Stimulated activated CD4-positive, alpha-beta T cell treated with anti-CD3 and anti-CD28 coated beads, Interleukin-2, amount 100 ng/mL, for 4 hours (primary cell): ENCODE results near the gene PDE9A.

Source experiments
- DNase-seq: peaks from one replicate; pipeline ENCODE4 v3.0.0-alpha.2; 2020; ENCODE audit warnings: low read depth

The PDE9A gene

GRCh38 chr21:42757826-42758655 is 104.6 kb downstream of the PDE9A start:
- no peak for DNase-seq

GRCh38 chr21:42758721-42759593 is 105.5 kb downstream of the PDE9A start:
- no peak for DNase-seq

GRCh38 chr21:42759594-42759927 is 106.1 kb downstream of the PDE9A start:
- no peak for DNase-seq

- no peak for DNase-seq
These were observed 107.0 kb downstream of the PDE9A start for GRCh38 chr21:42760361-42760950.

- no peak for DNase-seq
These were observed 107.7 kb downstream of the PDE9A start for GRCh38 chr21:42760951-42761751.

GRCh38 chr21:42761776-42762335 is 108.4 kb downstream of the PDE9A start:
- no peak for DNase-seq

- DNase-seq, result no peak
These were observed 110.4 kb downstream of the PDE9A start for GRCh38 chr21:42763581-42764442.

- no peak for DNase-seq
These were observed 111.0 kb downstream of the PDE9A start for GRCh38 chr21:42764443-42764760.

- DNase-seq, result no peak
These were observed 111.5 kb downstream of the PDE9A start for GRCh38 chr21:42764883-42765282.

GRCh38 chr21:42765656-42766055 is 112.2 kb downstream of the PDE9A start:
- no peak for DNase-seq

- DNase-seq, result no peak
These were observed 113.5 kb downstream of the PDE9A start for GRCh38 chr21:42766739-42767560.

- DNase-seq, result no peak
These were observed 114.1 kb downstream of the PDE9A start for GRCh38 chr21:42767561-42767835.

GRCh38 chr21:42768324-42769121 is 115.1 kb downstream of the PDE9A start:
- no peak for DNase-seq

- no peak for DNase-seq
These were observed 115.9 kb downstream of the PDE9A start for GRCh38 chr21:42769183-42769819.

- no peak for DNase-seq
These were observed 116.6 kb downstream of the PDE9A start for GRCh38 chr21:42769820-42770716.

GRCh38 chr21:42770717-42771502 is 117.5 kb downstream of the PDE9A start:
- no peak for DNase-seq

- DNase-seq, result no peak
These were observed 118.0 kb downstream of the PDE9A start for GRCh38 chr21:42771503-42771805.
